GM23338 (cell line): Measurements from ENCODE around the gene CCDC9B.

ENCODE experiments used
- ETS1 ChIP-seq: IDR thresholded peaks from 2 replicates; pipeline ENCODE4 v1.6.1; 2016; ENCODE audit warnings: antibody characterized with exemption
- EZH2 ChIP-seq: fragments of 200-600 bp; sonication (generic); IDR thresholded peaks from one replicate; pipeline ENCODE4 v1.8.0; 2017; ENCODE audit warnings: antibody characterized with exemption, mild to moderate bottlenecking, low read depth; ENCODE audit not compliant: unreplicated experiment
- EZH2phosphoT487 ChIP-seq: fragments of 200-600 bp; sonication (generic); IDR thresholded peaks from one replicate; pipeline ENCODE4 v1.8.1; 2018; ENCODE audit warnings: antibody characterized with exemption; ENCODE audit not compliant: unreplicated experiment
- JUNB ChIP-seq: IDR thresholded peaks from one replicate; pipeline ENCODE4 v1.6.1; 2016; ENCODE audit warnings: antibody characterized with exemption; ENCODE audit not compliant: unreplicated experiment
- POLR2AphosphoS5 ChIP-seq: IDR thresholded peaks from 2 replicates; pipeline ENCODE4 v1.6.1; 2016; ENCODE audit warnings: antibody characterized with exemption, low read depth
- REST ChIP-seq: IDR thresholded peaks from one replicate; pipeline ENCODE4 v1.6.1; 2018; ENCODE audit warnings: antibody characterized with exemption; ENCODE audit not compliant: unreplicated experiment
- STAT1 ChIP-seq: IDR thresholded peaks from one replicate; pipeline ENCODE4 v1.6.1; 2016; ENCODE audit warnings: antibody characterized with exemption; ENCODE audit not compliant: unreplicated experiment
- TF ChIP-seq, protein P1 (sequence below), 2 experiments: fragments of 200-600 bp in 1 of 2; sonication (generic) in 1 of 2; conservative IDR thresholded peaks; 2 replicates each; pipeline versions ENCODE4 v1.5.1 to v1.6.1; 2016 to 2017; ENCODE audit warnings: antibody characterized with exemption in 2 of 2, low read depth in 2 of 2, mild to moderate bottlenecking in 2 of 2, moderate library complexity in 1 of 2

DNA sequence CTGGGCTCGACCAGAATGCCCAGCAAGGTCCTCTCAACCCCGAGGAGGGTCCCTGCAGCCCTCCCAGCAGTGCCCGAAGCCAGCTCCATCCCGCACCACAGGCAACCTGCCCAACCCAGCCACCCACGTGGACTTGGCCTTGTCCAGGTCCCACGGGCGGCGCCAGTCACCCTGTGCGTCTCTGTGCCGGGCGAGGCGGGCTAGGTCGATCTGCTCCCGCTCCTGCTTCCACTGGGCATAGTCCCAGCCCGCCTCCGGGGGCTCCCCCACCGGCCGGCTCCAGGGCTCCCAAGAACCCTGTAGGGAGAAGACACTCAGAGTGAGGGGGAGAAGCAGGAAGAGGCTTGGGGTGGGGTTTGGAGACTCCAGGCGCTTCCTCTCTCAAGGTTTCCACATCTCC is 3.1 kb downstream of the CCDC9B start:
- TF ChIP-seq, protein P1, sequence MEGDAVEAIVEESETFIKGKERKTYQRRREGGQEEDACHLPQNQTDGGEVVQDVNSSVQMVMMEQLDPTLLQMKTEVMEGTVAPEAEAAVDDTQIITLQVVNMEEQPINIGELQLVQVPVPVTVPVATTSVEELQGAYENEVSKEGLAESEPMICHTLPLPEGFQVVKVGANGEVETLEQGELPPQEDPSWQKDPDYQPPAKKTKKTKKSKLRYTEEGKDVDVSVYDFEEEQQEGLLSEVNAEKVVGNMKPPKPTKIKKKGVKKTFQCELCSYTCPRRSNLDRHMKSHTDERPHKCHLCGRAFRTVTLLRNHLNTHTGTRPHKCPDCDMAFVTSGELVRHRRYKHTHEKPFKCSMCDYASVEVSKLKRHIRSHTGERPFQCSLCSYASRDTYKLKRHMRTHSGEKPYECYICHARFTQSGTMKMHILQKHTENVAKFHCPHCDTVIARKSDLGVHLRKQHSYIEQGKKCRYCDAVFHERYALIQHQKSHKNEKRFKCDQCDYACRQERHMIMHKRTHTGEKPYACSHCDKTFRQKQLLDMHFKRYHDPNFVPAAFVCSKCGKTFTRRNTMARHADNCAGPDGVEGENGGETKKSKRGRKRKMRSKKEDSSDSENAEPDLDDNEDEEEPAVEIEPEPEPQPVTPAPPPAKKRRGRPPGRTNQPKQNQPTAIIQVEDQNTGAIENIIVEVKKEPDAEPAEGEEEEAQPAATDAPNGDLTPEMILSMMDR (conservative IDR thresholded peaks at IDR 0.05; ENCODE audit: low read depth in 2 of 2): no peak
- TF ChIP-seq POLR2AphosphoS5 (no peak), ETS1 (no peak; the same call in 1 of the 2 replicates), REST (no peak), EZH2 (no peak), STAT1 (no peak), EZH2phosphoT487 (no peak), JUNB (no peak)
